ENCODE measurements around the gene IGSF9.

Gene IGSF9

GRCh38 chr1:159980786-159981185, 35.4 kb upstream of the IGSF9 start:
- Mint-ChIP-seq H3K9me3 (no peaks in the 10 kb centered on the region), H3K27ac (no peak overlapping the region), H3K27me3 (ENCODE audit: low read depth) (peaks cover 41% of the 10 kb centered on the region), H3K4me1 (ENCODE audit: low read depth) (no peaks in the 10 kb centered on the region), H3K4me3 (no peak overlapping the region), H3K36me3 (ENCODE audit: low read depth) (no peaks in the 10 kb centered on the region)

- Mint-ChIP-seq H3K4me1 (ENCODE audit: low read depth) (no peaks in the 10 kb centered on the region), H3K27ac (no peak overlapping the region), H3K9me3 (no peaks in the 10 kb centered on the region), H3K36me3 (ENCODE audit: low read depth) (no peaks in the 10 kb centered on the region), H3K4me3 (no peak overlapping the region), H3K27me3 (ENCODE audit: low read depth) (peaks cover 36% of the 10 kb centered on the region)
Observed at GRCh38 chr1:159980076-159980475, 34.7 kb upstream of the IGSF9 start.

- H3K36me3 Mint-ChIP-seq (ENCODE audit: low read depth) = no peaks in the 10 kb centered on the region
- peaks cover 32% of the 10 kb centered on the region for H3K27me3 Mint-ChIP-seq (ENCODE audit: low read depth)
- no peaks in the 10 kb centered on the region for H3K9me3 Mint-ChIP-seq
- no peak overlapping the region for H3K27ac Mint-ChIP-seq
- H3K4me1 Mint-ChIP-seq (ENCODE audit: low read depth) = no peaks in the 10 kb centered on the region
- no peak overlapping the region for H3K4me3 Mint-ChIP-seq
Observed at GRCh38 chr1:159979257-159979656, 33.8 kb upstream of the IGSF9 start.

- Mint-ChIP-seq H3K27ac (no peak overlapping the region), H3K4me1 (ENCODE audit: low read depth) (no peaks in the 10 kb centered on the region), H3K36me3 (ENCODE audit: low read depth) (no peaks in the 10 kb centered on the region), H3K27me3 (ENCODE audit: low read depth) (peaks cover 32% of the 10 kb centered on the region), H3K9me3 (no peaks in the 10 kb centered on the region), H3K4me3 (no peak overlapping the region)
Observed at GRCh38 chr1:159978107-159978398, 32.6 kb upstream of the IGSF9 start.

- H3K9me3 Mint-ChIP-seq = no peaks in the 10 kb centered on the region
- no peaks in the 10 kb centered on the region for H3K4me1 Mint-ChIP-seq (ENCODE audit: low read depth)
- H3K27ac Mint-ChIP-seq = no peak overlapping the region
Observed at GRCh38 chr1:159977364-159978106, 32.1 kb upstream of the IGSF9 start.

GRCh38 chr1:159974350-159974965, 29.0 kb upstream of the IGSF9 start:
- Mint-ChIP-seq H3K4me1 (ENCODE audit: low read depth) (no peaks in the 10 kb centered on the region), H3K27ac (no peak overlapping the region), H3K36me3 (ENCODE audit: low read depth) (no peaks in the 10 kb centered on the region), H3K4me3 (no peak overlapping the region), H3K9me3 (no peaks in the 10 kb centered on the region), H3K27me3 (ENCODE audit: low read depth) (peaks cover 19% of the 10 kb centered on the region)

More at GRCh38 chr1:159977364-159978106, 32.1 kb upstream of the IGSF9 start:
- no peaks in the 10 kb centered on the region for H3K36me3 Mint-ChIP-seq (ENCODE audit: low read depth)
- peaks cover 32% of the 10 kb centered on the region for H3K27me3 Mint-ChIP-seq (ENCODE audit: low read depth)
- no peak overlapping the region for H3K4me3 Mint-ChIP-seq

GRCh38 chr1:159973350-159973940, 28.0 kb upstream of the IGSF9 start:
- Mint-ChIP-seq H3K4me1 (ENCODE audit: low read depth) (no peaks in the 10 kb centered on the region), H3K36me3 (ENCODE audit: low read depth) (no peaks in the 10 kb centered on the region), H3K9me3 (no peaks in the 10 kb centered on the region), H3K27me3 (ENCODE audit: low read depth) (peaks cover 18% of the 10 kb centered on the region), H3K27ac (no peak overlapping the region), H3K4me3 (no peak overlapping the region)

- Mint-ChIP-seq H3K27me3 (ENCODE audit: low read depth) (peaks cover 24% of the 10 kb centered on the region), H3K4me1 (ENCODE audit: low read depth) (no peaks in the 10 kb centered on the region), H3K27ac (no peak overlapping the region), H3K9me3 (no peaks in the 10 kb centered on the region), H3K4me3 (no peak overlapping the region), H3K36me3 (ENCODE audit: low read depth) (no peaks in the 10 kb centered on the region)
Observed at GRCh38 chr1:159972443-159973205, 27.2 kb upstream of the IGSF9 start.

GRCh38 chr1:159970932-159971342, 25.5 kb upstream of the IGSF9 start:
- Mint-ChIP-seq H3K27me3 (ENCODE audit: low read depth) (peaks cover 24% of the 10 kb centered on the region), H3K4me3 (no peak overlapping the region), H3K27ac (no peak overlapping the region)

GRCh38 chr1:159968901-159969300, 23.5 kb upstream of the IGSF9 start:
- H3K27ac Mint-ChIP-seq = no peak overlapping the region
- H3K4me3 Mint-ChIP-seq = no peak overlapping the region
- no peaks in the 10 kb centered on the region for H3K4me1 Mint-ChIP-seq (ENCODE audit: low read depth)
- no peaks in the 10 kb centered on the region for H3K36me3 Mint-ChIP-seq (ENCODE audit: low read depth)
- peaks cover 37% of the 10 kb centered on the region for H3K27me3 Mint-ChIP-seq (ENCODE audit: low read depth)
- H3K9me3 Mint-ChIP-seq = no peaks in the 10 kb centered on the region

More at GRCh38 chr1:159970932-159971342, 25.5 kb upstream of the IGSF9 start:
- no peaks in the 10 kb centered on the region for H3K4me1 Mint-ChIP-seq (ENCODE audit: low read depth)
- H3K9me3 Mint-ChIP-seq = no peaks in the 10 kb centered on the region
- H3K36me3 Mint-ChIP-seq (ENCODE audit: low read depth) = no peaks in the 10 kb centered on the region

GRCh38 chr1:159965263-159965662, 19.9 kb upstream of the IGSF9 start:
- no peak overlapping the region for H3K4me3 Mint-ChIP-seq
- peaks cover 42% of the 10 kb centered on the region for H3K27me3 Mint-ChIP-seq (ENCODE audit: low read depth)
- no peaks in the 10 kb centered on the region for H3K36me3 Mint-ChIP-seq (ENCODE audit: low read depth)
- H3K4me1 Mint-ChIP-seq (ENCODE audit: low read depth) = no peaks in the 10 kb centered on the region
- no peak overlapping the region for H3K27ac Mint-ChIP-seq
- H3K9me3 Mint-ChIP-seq = no peaks in the 10 kb centered on the region

- Mint-ChIP-seq H3K27ac (no peak overlapping the region), H3K27me3 (ENCODE audit: low read depth) (peaks cover 42% of the 10 kb centered on the region), H3K36me3 (ENCODE audit: low read depth) (no peaks in the 10 kb centered on the region), H3K4me3 (no peak overlapping the region), H3K9me3 (no peaks in the 10 kb centered on the region), H3K4me1 (ENCODE audit: low read depth) (peaks cover 1% of the 10 kb centered on the region)
Observed at GRCh38 chr1:159964144-159964543, 18.7 kb upstream of the IGSF9 start.

- Mint-ChIP-seq H3K27me3 (ENCODE audit: low read depth) (peaks cover 32% of the 10 kb centered on the region), H3K27ac (no peak overlapping the region), H3K9me3 (no peaks in the 10 kb centered on the region), H3K4me1 (ENCODE audit: low read depth) (peaks cover 3% of the 10 kb centered on the region), H3K36me3 (ENCODE audit: low read depth) (no peaks in the 10 kb centered on the region), H3K4me3 (no peak overlapping the region)
Observed at GRCh38 chr1:159962176-159962575, 16.8 kb upstream of the IGSF9 start.

GRCh38 chr1:159961636-159962035, 16.2 kb upstream of the IGSF9 start:
- H3K27ac Mint-ChIP-seq = no peak overlapping the region
- H3K9me3 Mint-ChIP-seq = no peaks in the 10 kb centered on the region
- H3K4me1 Mint-ChIP-seq (ENCODE audit: low read depth) = peaks cover 3% of the 10 kb centered on the region
- H3K36me3 Mint-ChIP-seq (ENCODE audit: low read depth) = no peaks in the 10 kb centered on the region
- no peak overlapping the region for H3K4me3 Mint-ChIP-seq
- H3K27me3 Mint-ChIP-seq (ENCODE audit: low read depth) = peaks cover 26% of the 10 kb centered on the region

Data from T-helper 1 cell treated with Interleukin-12 subunit alpha and Interleukin-12 subunit beta and Interleukin-4 antibody, amounts not matched to agents 30 μg/mL and 1 μg/mL, for 36 hours (primary cell).